Natural killer cell (primary cell): ENCODE measurements around the gene GFRA1. TPM values are rescaled to one million over a fixed set of nuclear protein-coding genes. Genes with fewer than 3 reads are reported as not detected.

Experiments used
- ATAC-seq, 3 donors: fragments of 150-1000 bp in 2 of 3; fragments of 200-7000 bp in 1 of 3; cut with Tn5 transposase; 1 replicate in 1 of 3; 2 replicates in 2 of 3; pipeline ENCODE4 v1.10.0; 2021; ENCODE audit warnings: mild to moderate bottlenecking in 2 of 3, moderate library complexity in 2 of 3
- DNase-seq, 2 donors: peaks; one replicate each; pipeline versions ENCODE4 v3.0.0 to v3.0.0-alpha.2; 2013 to 2021; ENCODE audit warnings: mixed read lengths in 1 of 2
- H3K27ac ChIP-seq: one replicate; pipeline ENCODE4 v1.5.1; 2013; ENCODE audit warnings: mild to moderate bottlenecking, low read length
- H3K27me3 ChIP-seq: one replicate; pipeline ENCODE4 v1.6.1; 2013; ENCODE audit warnings: low read length; ENCODE audit not compliant: control insufficient read depth, insufficient read depth
- H3K36me3 ChIP-seq: one replicate; pipeline ENCODE4 v1.6.1; 2013; ENCODE audit warnings: low read length; ENCODE audit not compliant: control insufficient read depth, insufficient read depth
- H3K4me1 ChIP-seq: one replicate; pipeline ENCODE4 v1.6.1; 2013; ENCODE audit warnings: low read length; ENCODE audit not compliant: control insufficient read depth, insufficient read depth
- H3K4me3 ChIP-seq: one replicate; pipeline ENCODE4 v1.5.1; 2013; ENCODE audit warnings: low read length
- H3K9me3 ChIP-seq: one replicate; pipeline ENCODE4 v1.6.1; 2013; ENCODE audit warnings: low read length; ENCODE audit not compliant: control insufficient read depth, insufficient read depth
- H3K27ac Mint-ChIP-seq, 2 donors: one replicate each; pipeline ENCODE4 v1.8.0; 2022; ENCODE audit warnings: mild to moderate bottlenecking in 2 of 2, mixed read lengths in 2 of 2, moderate library complexity in 1 of 2
- H3K27me3 Mint-ChIP-seq, 2 donors: one replicate each; pipeline ENCODE4 v1.8.0; 2022; ENCODE audit warnings: low read depth in 2 of 2, mixed read lengths in 2 of 2
- H3K36me3 Mint-ChIP-seq: one replicate; pipeline ENCODE4 v1.8.0; 2022; ENCODE audit warnings: mixed read lengths
- H3K4me1 Mint-ChIP-seq, 2 donors: one replicate each; pipeline ENCODE4 v1.8.0; 2022; ENCODE audit warnings: mixed read lengths in 2 of 2
- H3K4me3 Mint-ChIP-seq: one replicate; pipeline ENCODE4 v1.8.0; 2022; ENCODE audit warnings: mild to moderate bottlenecking, moderate library complexity, mixed read lengths
- H3K9me3 Mint-ChIP-seq, 2 donors: one replicate each; pipeline ENCODE4 v1.8.0; 2022; ENCODE audit warnings: mixed read lengths in 2 of 2
- CTCF ChIP-seq: fragments of 200-600 bp; IDR thresholded peaks from one replicate; pipeline ENCODE4 v1.8.0; 2022; ENCODE audit warnings: antibody characterized with exemption
- WGBS: methylation state at CpG from one replicate; pipeline ENCODE4 v1.1.7; 2013; ENCODE audit warnings: missing lambda C conversion rate; ENCODE audit not compliant: insufficient coverage; 5-methylcytosine and 5-hydroxymethylcytosine counted together
- intact Hi-C: fragments of 100-400 bp; cut with micrococcal nuclease; formaldehyde crosslinking; loops from one replicate; pipeline ENCODE4 v1.14.2; 2022
- total RNA-seq, 4 donors: library from RNA; stranded (reverse); fragments of 120-200 nt in 1 of 4; gene quantifications; one replicate each; pipeline versions ENCODE4 v1.2.3 to v1.2.4, GENCODE V29; 2013 to 2022

GFRA1 gene
- total RNA-seq, 3 donors from 2014 or later (not counting 1 experiment from before 2014, with no cell fraction given), result not detected

- Mint-ChIP-seq H3K27ac (no peak overlapping the region), H3K4me3 (no peak overlapping the region), H3K36me3 (no peaks in the 10 kb centered on the region), H3K27me3 (no peaks in the 10 kb centered on the region), H3K9me3 (peaks cover 3 to 11% of the 10 kb centered on the region in 2 donors), H3K4me1 (no peaks in the 10 kb centered on the region)
- Histone ChIP-seq H3K27me3 (no peaks in the 10 kb centered on the region), H3K36me3 (no peaks in the 10 kb centered on the region), H3K4me1 (no peaks in the 10 kb centered on the region), H3K9me3 (peaks cover 9% of the 10 kb centered on the region), H3K27ac (no peak overlapping the region), H3K4me3 (no peak overlapping the region)
- DNase-seq (no peak), ATAC-seq (no peak)
- TF ChIP-seq CTCF, result no peak
- WGBS, result 73% methylated on average over 12 of the region's 12 CpGs
- intact Hi-C loops, result no loop called here
These were observed 152.1 kb downstream of the GFRA1 start for GRCh38 chr10:116120688-116121455.

GRCh38 chr10:116118847-116119246 lies 154.2 kb downstream of the GFRA1 start:
- Histone ChIP-seq H3K27ac (no peak overlapping the region), H3K36me3 (no peaks in the 10 kb centered on the region), H3K4me3 (no peak overlapping the region), H3K9me3 (peaks cover 9% of the 10 kb centered on the region), H3K27me3 (no peaks in the 10 kb centered on the region), H3K4me1 (no peaks in the 10 kb centered on the region)
- ATAC-seq (no peak), DNase-seq (no peak)
- TF ChIP-seq CTCF, result no peak
- intact Hi-C loops, result no loop called here
- Mint-ChIP-seq H3K36me3 (no peaks in the 10 kb centered on the region), H3K9me3 (peaks cover 3 to 11% of the 10 kb centered on the region in 2 donors), H3K4me1 (no peaks in the 10 kb centered on the region), H3K27me3 (no peaks in the 10 kb centered on the region), H3K4me3 (no peak overlapping the region), H3K27ac (no peak overlapping the region)
- WGBS, result 74% methylated on average over 2 of the region's 2 CpGs

GRCh38 chr10:116115797-116116196 lies 157.2 kb downstream of the GFRA1 start:
- no peak for ATAC-seq
- TF ChIP-seq CTCF, result no peak
- Mint-ChIP-seq H3K27ac (no peak overlapping the region), H3K4me3 (no peak overlapping the region), H3K27me3 (no peaks in the 10 kb centered on the region), H3K36me3 (no peaks in the 10 kb centered on the region), H3K9me3 (peaks cover 3 to 9% of the 10 kb centered on the region in 2 donors), H3K4me1 (no peaks in the 10 kb centered on the region)
- H3K4me3 ChIP-seq, result no peak overlapping the region
- no peaks in the 10 kb centered on the region for H3K36me3 ChIP-seq
- H3K27me3 ChIP-seq, result no peaks in the 10 kb centered on the region
- no peaks in the 10 kb centered on the region for H3K4me1 ChIP-seq
- H3K9me3 ChIP-seq, result peaks cover 9% of the 10 kb centered on the region
- H3K27ac ChIP-seq, result no peak overlapping the region
- intact Hi-C loops, result no loop called here
- no peak for DNase-seq
- WGBS, result 86% methylated on average over 5 of the region's 5 CpGs
